HG02943 (cell line): Measurements from ENCODE around the gene PNCK.
"Not testable (repeated sequence)": the region's sequence is repeated elsewhere in the genome, so short reads cannot be mapped to it uniquely, and the experiment has no call there.

Source experiments
- ATAC-seq: cut with Tn5 transposase; IDR thresholded peaks from one replicate; pipeline ENCODE4 v1.9.1; 2021; ENCODE audit warnings: mild to moderate bottlenecking, low read depth, moderate library complexity; ENCODE audit not compliant: unreplicated experiment

Gene PNCK

DNA sequence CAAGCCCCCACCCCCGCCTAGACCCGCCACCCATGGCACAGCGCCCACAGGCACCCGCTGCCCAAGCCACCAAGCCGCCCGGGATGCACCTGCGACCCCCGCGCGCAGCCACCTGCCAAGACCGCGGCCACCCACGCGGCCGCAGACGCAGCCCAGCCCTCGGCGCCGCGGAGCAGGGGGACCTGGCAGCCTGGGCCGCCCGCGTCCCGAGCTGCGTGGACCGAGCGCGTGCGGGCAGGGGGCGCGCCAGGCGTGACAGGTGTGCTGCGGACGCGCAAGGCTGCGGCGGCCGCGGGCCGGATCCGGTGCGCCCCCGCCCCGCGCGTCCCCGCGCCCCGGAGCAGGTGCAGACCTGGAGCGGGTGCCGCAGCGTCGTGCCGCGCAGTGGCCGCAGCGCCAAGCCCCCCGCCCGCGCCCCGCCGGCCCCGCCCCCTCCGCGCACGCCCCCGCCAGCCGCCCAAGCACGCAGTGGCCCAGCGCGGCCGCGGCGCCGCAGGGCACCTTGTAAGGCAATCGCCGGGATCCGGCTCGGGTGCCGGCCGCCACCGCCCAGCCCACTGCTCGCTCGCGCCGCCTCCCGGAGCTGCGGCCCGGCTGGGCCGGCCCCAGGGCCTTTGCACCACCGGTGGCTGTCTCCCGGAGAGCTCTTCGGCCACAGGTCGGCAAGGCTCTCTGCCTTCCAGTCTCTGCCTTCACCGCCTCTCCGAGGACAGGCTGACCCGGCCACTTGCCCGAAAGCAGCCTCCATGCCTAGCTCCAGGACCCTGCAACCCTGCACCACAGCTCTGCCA lies at the start of gene PNCK:
PNCK (minus strand) TSS at position 386 of the 791 bp plus-strand sequence. CDS start 737 bp downstream, outside the sequence.
- no peak for ATAC-seq

DNA sequence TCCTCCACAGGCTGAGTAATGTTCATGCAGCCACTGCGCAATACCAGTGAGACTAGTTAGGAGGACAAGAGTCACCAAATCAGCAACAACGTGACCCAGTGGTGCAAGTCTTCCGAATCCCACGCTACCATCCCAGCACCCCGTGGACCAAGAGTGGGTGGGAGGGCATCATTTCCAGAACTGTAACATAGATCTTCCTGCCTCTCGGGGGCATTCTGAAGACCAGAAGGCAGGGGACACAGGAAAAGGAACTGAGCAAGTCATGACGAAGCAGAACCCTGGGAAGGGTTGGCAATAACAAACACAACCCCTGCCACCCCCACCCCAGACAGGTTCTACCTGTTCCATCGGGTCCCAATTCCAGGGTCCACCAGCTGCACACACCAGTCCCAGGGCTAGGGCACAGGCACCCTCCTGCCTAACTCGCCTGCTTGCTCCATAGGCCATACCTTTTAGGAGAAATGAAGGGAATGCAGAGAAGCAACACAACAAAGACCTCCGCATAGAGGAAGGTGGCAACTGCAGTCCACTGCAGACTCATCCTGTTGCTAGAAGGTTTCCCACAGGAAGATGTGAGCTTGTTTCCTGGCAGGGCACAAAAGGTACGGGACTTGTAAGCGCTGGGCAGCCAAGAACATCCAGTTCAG lies 49.2 kb upstream of the PNCK start:
- no peak for ATAC-seq

DNA sequence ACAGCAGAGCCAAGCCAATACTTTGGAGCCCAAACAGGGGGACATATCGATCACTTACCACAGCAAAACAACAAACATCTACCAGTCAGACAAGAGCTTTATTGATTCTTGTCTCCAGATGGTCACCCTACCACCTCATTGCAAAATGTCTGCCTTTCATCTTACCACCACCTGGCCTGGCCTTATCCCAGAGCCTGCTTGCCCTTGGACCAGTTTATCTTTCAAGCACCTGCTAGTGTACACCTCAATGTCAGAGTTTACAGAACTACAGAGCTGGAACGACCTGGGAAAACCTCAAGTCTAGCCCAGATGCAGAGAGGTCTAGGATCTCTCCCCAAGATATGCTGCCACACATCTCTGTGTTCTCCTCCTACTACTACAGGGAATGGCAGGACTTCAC lies 46.1 kb upstream of the PNCK start:
- no peak for ATAC-seq

DNA sequence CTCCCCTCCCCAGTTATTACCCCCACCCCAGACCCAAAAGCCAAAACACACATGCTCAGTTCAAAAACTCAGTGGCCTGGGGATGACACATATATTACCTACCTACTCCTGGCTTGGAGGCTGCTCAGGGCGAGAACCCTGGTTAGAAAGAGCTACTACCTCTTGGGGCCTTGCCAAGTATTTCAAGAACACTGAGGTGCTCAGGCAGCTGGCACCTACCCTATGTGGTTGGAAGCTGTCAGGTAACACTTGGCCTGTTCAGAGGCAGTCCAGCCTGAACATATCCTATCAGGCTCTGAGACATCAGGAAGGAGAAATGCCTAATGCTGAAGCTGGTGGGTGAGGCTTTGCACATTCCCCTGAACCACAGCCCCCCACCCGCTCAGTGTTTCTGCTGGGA lies 45.6 kb upstream of the PNCK start:
- ATAC-seq = no peak

- ATAC-seq = no peak
Measured at GRCh38 chrX:153717445-153717844, 43.8 kb upstream of the PNCK start.

GRCh38 chrX:153714256-153714655 lies 40.6 kb upstream of the PNCK start:
- ATAC-seq = no peak

DNA sequence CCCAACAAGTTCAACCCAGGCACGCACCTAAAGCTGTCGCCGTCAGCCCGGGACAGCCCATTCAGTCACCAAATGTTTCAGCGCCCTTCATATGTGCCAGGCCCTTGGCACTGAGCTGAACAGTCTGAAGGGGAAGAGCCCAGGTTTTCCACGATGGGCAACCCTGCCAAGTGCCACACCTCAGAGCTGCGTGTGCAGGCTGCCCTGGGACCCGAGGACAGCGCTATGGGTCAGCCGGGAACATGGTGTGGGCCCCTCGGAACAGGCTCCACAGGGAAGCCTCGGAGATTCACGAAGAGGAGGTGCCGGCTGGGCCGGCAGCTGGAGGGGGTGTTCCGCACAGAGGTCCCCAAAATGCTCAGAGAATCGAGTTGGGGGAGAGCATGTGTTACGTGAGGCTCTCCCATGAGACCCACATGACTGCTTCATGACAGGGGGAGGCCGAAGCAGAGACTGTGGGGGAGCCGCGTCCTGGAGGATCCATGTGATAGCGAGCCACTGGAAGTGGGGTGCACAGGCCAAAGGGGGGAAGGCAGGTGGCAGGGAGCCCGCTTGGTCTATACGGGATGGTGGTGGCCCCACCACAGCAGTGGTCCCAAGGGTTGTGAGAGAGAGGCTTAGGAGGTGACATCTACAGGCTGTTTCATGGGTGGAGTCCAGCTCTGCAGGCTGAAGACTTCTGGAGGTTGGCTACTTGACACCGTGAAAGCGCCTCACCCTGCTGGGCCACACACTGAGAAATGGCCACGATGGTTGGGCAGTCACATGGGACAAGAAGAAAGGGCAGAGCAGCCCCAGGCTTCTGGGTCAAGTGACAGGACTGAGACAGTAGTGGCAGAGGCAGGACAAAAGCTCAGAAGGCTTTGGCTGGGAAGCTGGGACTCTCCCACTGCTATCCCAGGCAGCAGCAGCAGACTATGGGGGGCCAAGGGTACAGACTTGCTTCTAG lies 36.4 kb upstream of the PNCK start:
- no peak for ATAC-seq

- no peak for ATAC-seq
Measured at GRCh38 chrX:153708415-153708814, 34.8 kb upstream of the PNCK start.

GRCh38 chrX:153707406-153707805 lies 33.8 kb upstream of the PNCK start:
- no peak for ATAC-seq

- no peak for ATAC-seq
Measured at GRCh38 chrX:153706799-153707198, 33.2 kb upstream of the PNCK start.

DNA sequence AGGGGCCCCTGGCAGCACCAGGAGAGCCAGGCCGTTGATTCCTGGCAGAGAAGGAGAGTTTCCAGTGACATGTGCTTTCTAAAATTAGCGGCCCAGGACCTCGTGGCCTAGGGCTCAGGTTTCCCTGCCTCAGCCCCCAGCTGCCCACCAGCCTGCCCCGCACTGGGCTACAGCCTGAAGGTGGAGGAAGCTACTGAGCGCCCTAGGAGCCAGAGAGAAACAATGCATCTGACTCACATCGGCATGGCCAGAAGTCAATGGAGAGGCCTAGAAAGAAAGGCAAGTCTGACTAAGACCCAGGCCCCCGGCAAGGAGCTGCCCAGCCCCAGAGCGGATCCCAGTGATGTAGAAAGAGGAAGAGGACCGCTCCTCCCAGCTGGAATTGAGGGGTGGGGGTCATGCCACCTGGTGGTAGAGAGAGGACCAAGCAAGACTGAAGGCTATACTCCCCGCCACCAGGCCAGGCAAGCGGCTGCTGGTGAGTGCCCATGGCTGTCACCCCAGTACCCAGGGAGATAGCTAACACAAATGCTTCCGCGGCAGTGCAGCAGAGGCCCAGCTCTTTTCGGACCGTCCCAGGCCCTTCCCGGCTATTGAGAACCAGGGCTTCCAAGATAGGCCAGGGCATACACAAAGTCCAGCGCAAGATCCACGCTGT lies 31.9 kb upstream of the PNCK start:
- not testable (repeated sequence) for ATAC-seq

DNA sequence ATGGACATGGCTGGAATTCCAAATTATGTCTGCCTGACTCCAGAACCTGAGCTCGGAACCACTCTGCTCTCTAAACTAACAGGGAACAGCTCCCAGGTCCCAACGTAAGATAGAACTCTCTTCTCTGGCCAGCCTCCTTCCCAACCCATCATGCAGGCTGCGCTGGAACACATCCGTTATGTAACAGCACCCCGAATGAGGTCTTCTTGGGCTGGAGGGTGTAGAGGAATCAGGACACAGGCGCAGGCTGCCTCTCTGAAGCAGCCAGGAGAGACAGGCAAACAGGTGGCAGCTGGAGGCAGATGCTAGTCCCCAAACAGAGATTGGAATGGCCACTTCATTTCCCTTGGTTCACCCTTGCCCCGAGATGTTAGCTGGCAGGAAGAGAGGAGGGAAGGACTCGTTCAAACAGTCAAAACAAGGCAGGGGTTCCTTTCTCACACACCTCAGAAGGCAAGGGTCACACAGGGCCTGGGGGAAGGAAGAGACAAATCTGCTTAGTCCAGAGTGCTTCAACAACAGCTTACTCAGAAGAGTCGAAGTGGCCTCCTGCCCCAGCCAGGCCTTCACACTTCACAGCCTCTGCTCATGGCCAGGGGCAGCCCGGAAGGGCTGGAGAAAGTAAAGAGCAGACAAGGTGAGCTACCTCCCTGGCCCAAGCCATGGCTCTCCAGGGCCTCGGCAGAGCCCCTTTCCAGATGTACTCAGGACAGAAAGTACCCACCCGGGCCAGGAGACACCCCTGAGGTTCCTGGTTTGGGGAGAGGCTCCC lies 31.2 kb upstream of the PNCK start:
- ATAC-seq = not testable (repeated sequence)

DNA sequence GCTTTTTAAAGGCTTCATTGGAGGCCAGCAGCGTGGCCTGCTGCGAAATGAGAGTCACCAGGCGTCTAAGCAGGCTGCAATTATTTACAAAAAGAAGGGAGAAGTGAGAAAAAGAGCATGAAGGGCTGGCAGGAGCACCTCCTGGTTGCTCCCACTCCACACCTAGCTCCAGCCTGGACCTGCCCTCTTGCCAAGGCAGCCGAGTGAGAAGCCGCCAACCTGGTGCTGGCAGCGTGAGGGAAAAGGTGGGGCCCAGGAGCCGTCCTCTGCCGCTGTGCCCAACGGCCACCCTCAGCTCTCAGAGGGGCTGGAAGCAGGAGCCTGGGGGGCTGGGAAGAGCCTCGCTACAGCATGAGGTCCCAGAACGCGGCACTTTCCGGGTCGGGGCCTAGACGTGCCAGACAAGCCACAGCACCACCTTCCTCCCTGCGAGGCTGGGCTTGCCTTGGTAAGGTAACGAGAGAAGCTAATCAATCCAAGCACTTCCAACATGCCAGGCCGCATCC lies 30.5 kb upstream of the PNCK start:
- ATAC-seq = no peak

GRCh38 chrX:153703036-153703370 lies 29.4 kb upstream of the PNCK start:
- no peak for ATAC-seq

DNA sequence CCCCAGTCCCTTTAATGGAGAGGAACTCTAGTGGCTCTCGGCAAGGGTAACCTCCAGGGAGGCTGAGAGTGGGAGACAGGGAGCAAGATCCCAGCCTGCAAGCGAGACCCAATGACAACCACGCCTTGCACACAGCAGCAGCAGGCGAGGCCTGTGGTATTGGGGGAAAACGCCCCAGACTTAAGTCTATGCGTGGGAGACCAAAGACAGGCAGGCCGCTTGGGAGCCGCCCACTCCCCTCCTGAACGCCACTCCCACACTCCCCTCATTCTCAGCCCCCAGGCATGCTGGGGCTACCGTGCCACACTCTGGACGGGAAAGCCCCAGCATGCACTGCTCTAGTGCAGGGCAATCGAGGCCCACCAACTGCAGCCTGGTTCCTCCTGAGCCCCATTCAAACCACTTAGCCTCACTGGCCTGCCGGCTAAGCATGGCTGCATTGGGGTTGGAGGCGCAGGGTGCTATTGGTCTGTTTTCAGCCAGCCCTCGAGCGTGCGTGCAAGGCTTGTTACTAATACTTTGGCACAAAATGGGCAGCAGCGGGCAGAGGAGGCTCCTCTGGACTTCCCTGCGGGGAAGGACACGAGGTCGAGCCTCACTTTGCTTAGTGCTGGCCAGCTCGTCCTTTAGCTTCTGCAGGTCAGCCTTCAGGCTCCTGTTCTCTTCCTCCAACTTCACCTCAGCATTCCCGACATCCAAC lies 28.9 kb upstream of the PNCK start:
- ATAC-seq = no peak

- ATAC-seq = no peak
Measured at GRCh38 chrX:153701706-153702105, 28.1 kb upstream of the PNCK start.

- ATAC-seq = no peak
Measured at GRCh38 chrX:153700967-153701366, 27.4 kb upstream of the PNCK start.

DNA sequence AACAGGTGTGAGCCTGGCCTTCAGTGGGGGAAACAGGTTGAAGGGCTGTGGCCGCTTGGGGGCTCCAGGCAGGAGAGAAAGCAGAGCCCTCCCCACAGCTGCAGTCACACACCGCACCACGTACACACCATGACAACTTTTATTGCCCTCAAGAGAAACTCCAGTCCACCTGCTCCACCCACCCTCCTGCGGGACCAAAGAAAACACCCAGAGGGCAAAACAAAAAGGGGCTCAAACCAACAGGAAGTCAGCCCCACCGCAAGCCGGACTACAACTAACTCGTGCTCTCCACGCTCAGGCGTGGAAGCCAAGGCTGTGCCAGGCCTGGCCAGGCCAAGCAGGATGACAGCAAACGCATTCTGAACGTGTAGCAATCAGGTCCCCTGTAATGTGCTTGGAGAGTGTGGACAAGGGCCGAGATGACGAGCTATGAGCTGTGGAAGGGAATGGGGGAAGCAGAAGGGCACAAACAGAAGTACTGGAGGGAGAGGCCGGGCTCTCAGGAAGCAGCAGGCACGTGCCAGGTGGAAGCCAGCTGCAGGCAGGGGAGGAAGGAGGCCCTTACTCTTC lies 26.8 kb upstream of the PNCK start:
- no peak for ATAC-seq
